Heart left ventricle (tissue), 13 donors: Measurements from ENCODE around the gene BCL2L12.

Experiments used
- CTCF ChIP-seq, 12 donors: fragments of 200-600 bp; sonication (generic) in 4 of 12; IDR thresholded peaks; one replicate each; pipeline versions ENCODE4 v1.5.0 to v1.8.0; 2018 to 2022; ENCODE audit warnings: antibody characterized with exemption in 12 of 12, mild to moderate bottlenecking in 5 of 12
- POLR2A ChIP-seq, 2 donors: fragments of 450-650 bp; IDR thresholded peaks; one replicate each; pipeline ENCODE4 v1.6.1; 2017; ENCODE audit warnings: antibody characterized with exemption in 2 of 2, mild to moderate bottlenecking in 2 of 2, moderate library complexity in 2 of 2
- donor health status: ischemic (EF 13 %, LVEDD 7.1; RV severe dilation, severe dysfunction).
- donor health status: DM: no; HTN: yes; CAD: no.
- donor health status: DM: no; HTN: no; CAD: no.
- donor health status: ischemic (EF 25% LVEDD 6.9; RV normal size, moderate dysfunction).
- donor health status: ischemic (EF 25% LVEDD 5.7; RV mildly dilated, moderate dysfunction).
- donor health status: ischemic (EF 35%, LVEDD 5.7; RV mildly dilated, moderate dysfunction).
- donor health status: nonischemic (EF 11% LVEDD 7.7; RV severe dilation, severe dysfunction).
- donor health status: DM: yes; HTN: yes; CAD: no.
- donor health status: PGD.
- donor health status: ischemic (EF 29% LVEDD 5.4; RV normal size, mild dysfunction).
- donor health status: nonischemic (EF 23%, LVEDD 6.1; RV moderate dilation, normal function).

- TF ChIP-seq CTCF (IDR thresholded peaks at IDR 0.05) (no peak), POLR2A (IDR thresholded peaks at IDR 0.05) (peak in 1 of 2 donors; percentile 60)
These were observed 27.7 kb upstream of the BCL2L12 start for GRCh38 chr19:49637821-49638738.
